Erythroblast (primary cell): ENCODE data around the gene RCC2.

Experiments
- GATA1 ChIP-seq: IDR thresholded peaks from 2 replicates; pipeline ENCODE4 v1.6.1; 2011; ENCODE audit warnings: low read depth, mild to moderate bottlenecking, control low read depth, low read length, moderate library complexity
- POLR2A ChIP-seq: IDR thresholded peaks from 2 replicates; pipeline ENCODE4 v1.6.1; 2011; ENCODE audit warnings: mild to moderate bottlenecking, low read length

- no peak for TF ChIP-seq POLR2A
- TF ChIP-seq GATA1 = no peak
Observed at GRCh38 chr1:17358557-17358956, 80.9 kb downstream of the RCC2 start.
